ENCODE measurements around the gene SLC22A3. TPM values are rescaled to one million over a fixed set of nuclear protein-coding genes. Genes with fewer than 3 reads are reported as not detected.

The SLC22A3 gene
- total and polyA plus RNA-seq, 2 donors (not counting 1 experiment from before 2014, with no cell fraction given), result not detected

DNA sequence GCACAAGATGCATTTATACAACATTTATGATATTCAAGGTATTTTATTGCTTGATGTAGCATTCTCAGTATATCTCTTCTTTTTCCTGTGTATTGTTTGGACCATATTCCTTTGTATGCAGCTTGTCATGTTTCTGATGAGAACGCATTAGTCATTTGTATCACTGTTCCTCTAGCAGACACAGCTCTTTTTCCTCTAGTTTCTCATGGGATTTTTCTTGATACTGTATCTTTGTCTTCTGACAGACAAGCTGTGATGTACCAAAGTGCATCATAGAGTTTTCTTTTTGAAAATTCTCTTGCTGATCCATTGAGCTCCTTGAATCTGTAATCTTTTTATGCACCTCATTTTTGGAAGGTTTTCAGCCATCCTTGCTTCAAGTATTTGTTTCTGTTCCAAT is 140.9 kb downstream of the SLC22A3 start:
- Mint-ChIP-seq H3K9me3 (ENCODE audit: insufficient read depth) (no peaks in the 10 kb centered on the region), H3K27me3 (peaks cover 6% of the 10 kb centered on the region), H3K4me1 (no peaks in the 10 kb centered on the region), H3K27ac (no peak overlapping the region), H3K4me3 (no peak overlapping the region)
- Histone ChIP-seq H3K79me2 (ENCODE audit: control insufficient read depth, insufficient read depth, low read length) (no peaks in the 10 kb centered on the region), H3K4me2 (replicated peaks; ENCODE audit: low read depth, low read length, poor library complexity, severe bottlenecking) (no peak overlapping the region), H3K9ac (ENCODE audit: low read length) (no peak overlapping the region), H3K36me3 (replicated peaks in 1 of 2; ENCODE audit: control extremely low read depth in 1 of 2, control insufficient read depth in 1 of 2, extremely low read depth in 1 of 2, insufficient read depth in 2 of 2, low read length in 1 of 2) (no peaks in the 10 kb centered on the region), H3K9me3 (ENCODE audit: control extremely low read depth in 1 of 3, control insufficient read depth in 2 of 3, insufficient read depth in 1 of 3, low read length in 2 of 3) (no peaks in the 10 kb centered on the region), H3K27ac (ENCODE audit: low read length in 2 of 2) (no peak overlapping the region), H2AFZ (ENCODE audit: insufficient read depth, low read depth, low read length, poor library complexity, severe bottlenecking) (no peak overlapping the region), H4K20me1 (ENCODE audit: control insufficient read depth, insufficient read depth, low read length, poor library complexity, severe bottlenecking) (no peaks in the 10 kb centered on the region), H3K4me3 (ENCODE audit: control extremely low read depth in 1 of 5, extremely low read depth in 1 of 5, insufficient read depth in 1 of 5, low read depth in 2 of 5, low read length in 4 of 5) (no peak overlapping the region), H3K27me3 (replicated peaks in 1 of 4; ENCODE audit: control extremely low read depth in 1 of 4, control insufficient read depth in 3 of 4, insufficient read depth in 4 of 4, low read length in 3 of 4) (no peaks in the 10 kb centered on the region), H3K4me1 (ENCODE audit: control insufficient read depth in 2 of 2, insufficient read depth in 2 of 2, low read length in 2 of 2) (no peaks in the 10 kb centered on the region)
- TF ChIP-seq, protein P1, sequence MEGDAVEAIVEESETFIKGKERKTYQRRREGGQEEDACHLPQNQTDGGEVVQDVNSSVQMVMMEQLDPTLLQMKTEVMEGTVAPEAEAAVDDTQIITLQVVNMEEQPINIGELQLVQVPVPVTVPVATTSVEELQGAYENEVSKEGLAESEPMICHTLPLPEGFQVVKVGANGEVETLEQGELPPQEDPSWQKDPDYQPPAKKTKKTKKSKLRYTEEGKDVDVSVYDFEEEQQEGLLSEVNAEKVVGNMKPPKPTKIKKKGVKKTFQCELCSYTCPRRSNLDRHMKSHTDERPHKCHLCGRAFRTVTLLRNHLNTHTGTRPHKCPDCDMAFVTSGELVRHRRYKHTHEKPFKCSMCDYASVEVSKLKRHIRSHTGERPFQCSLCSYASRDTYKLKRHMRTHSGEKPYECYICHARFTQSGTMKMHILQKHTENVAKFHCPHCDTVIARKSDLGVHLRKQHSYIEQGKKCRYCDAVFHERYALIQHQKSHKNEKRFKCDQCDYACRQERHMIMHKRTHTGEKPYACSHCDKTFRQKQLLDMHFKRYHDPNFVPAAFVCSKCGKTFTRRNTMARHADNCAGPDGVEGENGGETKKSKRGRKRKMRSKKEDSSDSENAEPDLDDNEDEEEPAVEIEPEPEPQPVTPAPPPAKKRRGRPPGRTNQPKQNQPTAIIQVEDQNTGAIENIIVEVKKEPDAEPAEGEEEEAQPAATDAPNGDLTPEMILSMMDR (IDR thresholded peaks at IDR 0.05), result no peak
- no peak for TF ChIP-seq EZH2 (IDR thresholded peaks at IDR 0.05; ENCODE audit: borderline replicate concordance, insufficient read depth, low read depth, low read length, poor library complexity, severe bottlenecking)
- POLR2A ChIA-PET, result no interaction called here
- DNase-seq (no peak), ATAC-seq (ENCODE audit: low read depth) (no peak)
- no CpG with 5 or more reads among the region's 1 CpG for WGBS (ENCODE audit: insufficient coverage)
- intact Hi-C loops (cut with micrococcal nuclease), result no loop called here
- CTCF ChIA-PET, result interaction anchor here (0.9 kb wide), 1 partner anchor 45 kb away, joined by 3 read pairs; no protein-coding TSS in a partner anchor

DNA sequence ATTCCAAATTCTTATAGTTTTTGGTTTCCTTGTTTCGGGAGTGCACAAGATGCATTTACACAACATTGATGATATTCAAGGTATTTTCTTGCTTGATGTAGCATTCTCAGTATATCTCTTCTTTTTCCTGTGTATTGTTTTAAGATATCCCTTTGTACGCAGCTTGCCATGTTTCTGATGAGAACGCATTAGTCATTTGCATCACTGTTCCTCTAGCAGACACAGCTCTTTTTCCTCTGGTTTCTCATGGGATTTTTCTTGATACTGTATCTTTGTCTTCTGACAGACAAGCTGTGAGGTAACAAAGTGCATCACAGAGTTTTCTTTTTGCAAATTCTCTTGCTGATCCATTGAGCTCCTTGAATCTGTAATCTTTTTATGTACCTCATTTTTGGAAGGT is 146.4 kb downstream of the SLC22A3 start:
- TF ChIP-seq, protein P1 (IDR thresholded peaks at IDR 0.05), result no peak
- TF ChIP-seq EZH2 (IDR thresholded peaks at IDR 0.05; ENCODE audit: borderline replicate concordance, insufficient read depth, low read depth, low read length, poor library complexity, severe bottlenecking), result no peak
- POLR2A ChIA-PET, result no interaction called here
- Histone ChIP-seq H3K4me2 (replicated peaks; ENCODE audit: low read depth, low read length, poor library complexity, severe bottlenecking) (no peak overlapping the region), H3K79me2 (ENCODE audit: control insufficient read depth, insufficient read depth, low read length) (no peaks in the 10 kb centered on the region), H3K9ac (ENCODE audit: low read length) (no peak overlapping the region), H3K9me3 (ENCODE audit: control extremely low read depth in 1 of 3, control insufficient read depth in 2 of 3, insufficient read depth in 1 of 3, low read length in 2 of 3) (no peaks in the 10 kb centered on the region), H2AFZ (ENCODE audit: insufficient read depth, low read depth, low read length, poor library complexity, severe bottlenecking) (no peak overlapping the region), H4K20me1 (ENCODE audit: control insufficient read depth, insufficient read depth, low read length, poor library complexity, severe bottlenecking) (no peaks in the 10 kb centered on the region), H3K36me3 (replicated peaks in 1 of 2; ENCODE audit: control extremely low read depth in 1 of 2, control insufficient read depth in 1 of 2, extremely low read depth in 1 of 2, insufficient read depth in 2 of 2, low read length in 1 of 2) (no peaks in the 10 kb centered on the region), H3K4me3 (ENCODE audit: control extremely low read depth in 1 of 5, extremely low read depth in 1 of 5, insufficient read depth in 1 of 5, low read depth in 2 of 5, low read length in 4 of 5) (no peak overlapping the region), H3K27ac (ENCODE audit: low read length in 2 of 2) (no peak overlapping the region), H3K4me1 (ENCODE audit: control insufficient read depth in 2 of 2, insufficient read depth in 2 of 2, low read length in 2 of 2) (no peaks in the 10 kb centered on the region), H3K27me3 (replicated peaks in 1 of 4; ENCODE audit: control extremely low read depth in 1 of 4, control insufficient read depth in 3 of 4, insufficient read depth in 4 of 4, low read length in 3 of 4) (peaks cover 0 to 2% (median 0%) of the 10 kb centered on the region in 4 experiments)
- Mint-ChIP-seq H3K9me3 (ENCODE audit: insufficient read depth) (no peaks in the 10 kb centered on the region), H3K4me1 (no peaks in the 10 kb centered on the region), H3K27me3 (peaks cover 12% of the 10 kb centered on the region), H3K4me3 (no peak overlapping the region), H3K27ac (no peak overlapping the region)
- CTCF ChIA-PET, result no interaction called here
- DNase-seq (no peak), ATAC-seq (ENCODE audit: low read depth) (no peak)
- WGBS (ENCODE audit: insufficient coverage), result no CpG with 5 or more reads among the region's 3 CpGs
- intact Hi-C loops (cut with micrococcal nuclease), result no loop called here
